ENCODE data around the gene UPP1.
"Not testable (repeated sequence)": the region's sequence is repeated elsewhere in the genome, so short reads cannot be mapped to it uniquely, and the experiment has no call there.

The UPP1 gene

GRCh38 chr7:48141521-48141920 is 52.5 kb downstream of the UPP1 start:
- Mint-ChIP-seq H3K36me3 (ENCODE audit: low read depth) (no peaks in the 10 kb centered on the region), H3K27me3 (ENCODE audit: low read depth) (peaks cover 4% of the 10 kb centered on the region), H3K9me3 (no peaks in the 10 kb centered on the region), H3K27ac (no peak overlapping the region), H3K4me3 (no peak overlapping the region), H3K4me1 (ENCODE audit: low read depth) (no peaks in the 10 kb centered on the region)
- DNase-seq (ENCODE audit: low spot score), result no peak

GRCh38 chr7:48144291-48144768 is 55.3 kb downstream of the UPP1 start:
- Mint-ChIP-seq H3K4me1 (ENCODE audit: low read depth) (no peaks in the 10 kb centered on the region), H3K27ac (no peak overlapping the region), H3K27me3 (ENCODE audit: low read depth) (peaks cover 13% of the 10 kb centered on the region), H3K9me3 (no peaks in the 10 kb centered on the region), H3K4me3 (no peak overlapping the region), H3K36me3 (ENCODE audit: low read depth) (no peaks in the 10 kb centered on the region)
- DNase-seq (ENCODE audit: low spot score), result no peak

DNA sequence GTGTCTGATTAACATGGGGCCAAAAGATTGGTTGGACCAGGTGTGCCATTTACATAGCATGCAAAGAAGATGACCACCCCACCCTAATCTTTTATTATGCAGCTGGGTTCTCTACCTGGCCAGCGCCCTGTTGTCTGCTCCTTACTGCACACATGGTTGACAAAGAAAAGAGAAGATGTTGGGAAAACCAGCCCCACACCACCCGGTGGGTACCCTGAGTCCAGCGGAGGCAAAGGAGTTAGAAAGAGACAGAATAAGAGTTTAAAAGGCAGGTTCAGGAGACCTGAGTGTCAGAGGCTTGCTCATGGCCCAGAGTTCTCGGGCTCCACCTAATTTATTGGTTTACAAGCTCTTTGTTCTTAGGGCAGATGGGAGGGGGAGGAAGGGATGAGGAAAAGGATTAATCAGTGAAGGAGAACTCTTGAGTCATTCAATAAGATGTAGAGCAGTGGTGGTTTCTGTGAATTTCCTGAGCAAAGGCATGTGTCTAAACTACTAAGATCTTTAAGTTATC is 58.1 kb downstream of the UPP1 start:
- Mint-ChIP-seq H3K27ac (no peak overlapping the region), H3K27me3 (ENCODE audit: low read depth) (peaks cover 26% of the 10 kb centered on the region), H3K9me3 (no peaks in the 10 kb centered on the region), H3K4me3 (no peak overlapping the region), H3K4me1 (ENCODE audit: low read depth) (no peaks in the 10 kb centered on the region), H3K36me3 (ENCODE audit: low read depth) (no peaks in the 10 kb centered on the region)
- DNase-seq (ENCODE audit: low spot score), result no peak

DNA sequence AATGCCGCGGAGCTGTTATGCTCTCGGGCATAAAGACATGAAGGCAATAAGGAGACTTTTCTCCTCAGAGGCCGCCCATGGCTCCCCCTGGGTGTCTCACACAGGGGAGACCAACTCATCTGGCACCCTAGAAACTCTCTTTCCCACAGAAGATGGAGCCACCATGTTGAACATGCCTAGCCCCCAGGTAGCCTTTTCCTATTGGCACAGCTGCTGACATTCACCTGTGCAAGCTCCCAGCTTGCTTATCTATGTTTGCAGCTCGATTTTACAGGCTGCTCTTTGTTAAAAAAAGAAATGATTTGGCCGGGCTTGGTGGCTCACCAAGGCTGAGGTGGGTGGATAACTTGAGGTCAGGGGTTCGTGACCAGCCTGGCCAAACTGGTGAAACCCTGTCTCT is 58.6 kb downstream of the UPP1 start:
- not testable (repeated sequence) for H3K27ac Mint-ChIP-seq; H3K4me3 Mint-ChIP-seq; H3K36me3 Mint-ChIP-seq (ENCODE audit: low read depth); H3K9me3 Mint-ChIP-seq; H3K4me1 Mint-ChIP-seq (ENCODE audit: low read depth); DNase-seq (ENCODE audit: low spot score)
- peaks cover 26% of the 10 kb centered on the region for H3K27me3 Mint-ChIP-seq (ENCODE audit: low read depth)

GRCh38 chr7:48148311-48148710 is 59.2 kb downstream of the UPP1 start:
- H3K9me3 Mint-ChIP-seq, result no peaks in the 10 kb centered on the region
- DNase-seq (ENCODE audit: low spot score), result no peak
- H3K4me1 Mint-ChIP-seq (ENCODE audit: low read depth), result no peaks in the 10 kb centered on the region
- peaks cover 26% of the 10 kb centered on the region for H3K27me3 Mint-ChIP-seq (ENCODE audit: low read depth)
- no peak overlapping the region for H3K4me3 Mint-ChIP-seq
- H3K36me3 Mint-ChIP-seq (ENCODE audit: low read depth), result no peaks in the 10 kb centered on the region
- H3K27ac Mint-ChIP-seq, result no peak overlapping the region

GRCh38 chr7:48149058-48149457 is 60.0 kb downstream of the UPP1 start:
- Mint-ChIP-seq H3K27me3 (ENCODE audit: low read depth) (peaks cover 26% of the 10 kb centered on the region), H3K4me1 (ENCODE audit: low read depth) (no peaks in the 10 kb centered on the region), H3K4me3 (no peak overlapping the region), H3K36me3 (ENCODE audit: low read depth) (no peaks in the 10 kb centered on the region), H3K9me3 (no peaks in the 10 kb centered on the region), H3K27ac (no peak overlapping the region)
- DNase-seq (ENCODE audit: low spot score), result no peak

- H3K27me3 Mint-ChIP-seq (ENCODE audit: low read depth), result peaks cover 27% of the 10 kb centered on the region
Observed at GRCh38 chr7:48150086-48150485, 61.0 kb downstream of the UPP1 start.

DNA sequence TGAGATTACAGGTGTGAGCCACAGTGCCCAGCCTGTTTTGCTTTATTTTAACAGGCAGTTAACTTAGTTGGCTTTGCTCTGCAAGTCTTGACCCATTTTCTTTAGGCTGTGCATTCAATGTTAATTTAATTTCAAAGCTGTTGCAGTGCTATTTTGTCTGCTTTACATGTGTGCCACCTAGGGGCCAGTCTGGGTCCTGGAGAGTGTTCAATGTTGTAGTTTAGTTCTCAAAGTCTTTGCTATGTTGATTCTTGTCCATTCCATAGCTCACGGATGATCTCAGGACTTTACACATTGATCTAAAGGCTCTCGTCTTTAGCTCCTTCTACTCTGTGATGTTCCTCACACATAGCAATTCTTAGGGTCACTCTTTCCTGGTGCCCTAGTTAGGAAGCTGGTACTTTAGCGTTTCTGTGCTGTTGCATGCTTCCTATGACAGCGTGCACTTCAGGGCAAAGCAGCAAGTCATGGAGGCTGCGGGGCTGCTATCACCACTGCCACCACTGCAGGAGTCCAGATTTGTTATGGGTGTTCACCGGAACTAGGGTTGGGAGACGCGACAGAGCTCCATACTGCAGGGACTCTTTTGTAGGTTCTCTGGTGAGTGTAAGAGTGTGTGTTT is 65.8 kb downstream of the UPP1 start:
- Mint-ChIP-seq H3K4me1 (ENCODE audit: low read depth) (peaks cover 3% of the 10 kb centered on the region), H3K27ac (no peak overlapping the region), H3K9me3 (no peaks in the 10 kb centered on the region), H3K4me3 (no peak overlapping the region), H3K36me3 (ENCODE audit: low read depth) (no peaks in the 10 kb centered on the region), H3K27me3 (ENCODE audit: low read depth) (peaks cover 34% of the 10 kb centered on the region)
- no peak for DNase-seq (ENCODE audit: low spot score)

More at GRCh38 chr7:48150086-48150485, 61.0 kb downstream of the UPP1 start:
- Mint-ChIP-seq H3K36me3 (ENCODE audit: low read depth) (no peaks in the 10 kb centered on the region), H3K4me1 (ENCODE audit: low read depth) (peaks cover 3% of the 10 kb centered on the region), H3K27ac (no peak overlapping the region), H3K4me3 (no peak overlapping the region), H3K9me3 (no peaks in the 10 kb centered on the region)
- no peak for DNase-seq (ENCODE audit: low spot score)

Data from T-helper 2 cell treated with Interferon-gamma antibody and Interleukin-4, amounts not matched to agents 5 μg/mL and 100 μg/mL, for 36 hours (primary cell).